Measurements from ENCODE around the gene CYFIP2. TPM values are rescaled to one million over a fixed set of nuclear protein-coding genes. Genes with fewer than 3 reads are reported as not detected.

The CYFIP2 gene
- total and polyA plus RNA-seq, 10 of the 15 experiments (the other 5 are each of a cell fraction or from before 2014, with no cell fraction given): 43.4 to 173 (median 96.0) TPM

- TF ChIP-seq NKRF (conservative IDR thresholded peaks at IDR 0.05): no peak
- no peak for TF ChIP-seq SMAD1 (IDR thresholded peaks at IDR 0.05; ENCODE audit: low read depth, partially characterized antibody)
- TF ChIP-seq BCL11A (IDR thresholded peaks at IDR 0.05; ENCODE audit: low read depth, low read length): 0 out of 2 replicates have a peak, but pooled peaks have one; percentile 4
- 0 out of 3 replicates have a peak, but pooled peaks have one; percentile 11 for TF ChIP-seq POU2F2 (IDR thresholded peaks at IDR 0.05; ENCODE audit: borderline replicate concordance, low read depth, low read length)
- TF ChIP-seq KLF5 (IDR thresholded peaks at IDR 0.05; ENCODE audit: partially characterized antibody): no peak
- TF ChIP-seq CHD4 (IDR thresholded peaks at IDR 0.05): no peak
- no peak for TF ChIP-seq RB1 (IDR thresholded peaks at IDR 0.05; ENCODE audit: borderline replicate concordance)
- TF ChIP-seq ZNF24 (IDR thresholded peaks at IDR 0.05): no peak
- no peak for TF ChIP-seq KDM1A (IDR thresholded peaks at IDR 0.05; ENCODE audit: borderline replicate concordance)
- TF ChIP-seq PML (IDR thresholded peaks at IDR 0.05; ENCODE audit: low read length): no peak
- TF ChIP-seq MAX (IDR thresholded peaks at IDR 0.05; ENCODE audit: low read depth, low read length): 0 out of 2 replicates have a peak, but pooled peaks have one; percentile 33
- TF ChIP-seq SMAD5 (IDR thresholded peaks at IDR 0.05; ENCODE audit: low read depth): no peak
- TF ChIP-seq USF2 (IDR thresholded peaks at IDR 0.05; ENCODE audit: borderline replicate concordance, low read depth, low read length): no peak; the same call in 1 of the 2 replicates
- no peak for TF ChIP-seq EZH2 (IDR thresholded peaks at IDR 0.05; ENCODE audit: borderline replicate concordance, control insufficient read depth, low read depth, low read length)
- TF ChIP-seq RUNX3 (IDR thresholded peaks at IDR 0.05; ENCODE audit: low read length): peak; percentile 90
- TF ChIP-seq POLR2AphosphoS5 (IDR thresholded peaks at IDR 0.05; ENCODE audit: low read length): no peak
- no peak for TF ChIP-seq ZNF622 (IDR thresholded peaks at IDR 0.05)
- no peak for TF ChIP-seq MYC (IDR thresholded peaks at IDR 0.05; ENCODE audit: insufficient read depth, insufficient read length, insufficient replicate concordance, low read length, severe bottlenecking)
- no peak for TF ChIP-seq SIX5 (IDR thresholded peaks at IDR 0.05; ENCODE audit: low read depth, low read length, severe bottlenecking)
- no peak for TF ChIP-seq PAX5 (IDR thresholded peaks at IDR 0.05; ENCODE audit: borderline replicate concordance, low read depth, low read length)
- no peak for TF ChIP-seq IRF3 (IDR thresholded peaks at IDR 0.05)
- no peak for TF ChIP-seq SP1 (IDR thresholded peaks at IDR 0.05; ENCODE audit: low read depth, low read length)
- TF ChIP-seq SUZ12 (IDR thresholded peaks at IDR 0.05; ENCODE audit: unreplicated experiment): no peak
- no peak for TF ChIP-seq TAF1 (IDR thresholded peaks at IDR 0.05; ENCODE audit: borderline replicate concordance, low read depth, low read length)
- no peak for TF ChIP-seq BACH1 (IDR thresholded peaks at IDR 0.05; ENCODE audit: borderline replicate concordance)
- TF ChIP-seq ESRRA (IDR thresholded peaks at IDR 0.05; ENCODE audit: low read length): no peak
- no peak for TF ChIP-seq STAT1 (conservative IDR thresholded peaks at IDR 0.05)
- no peak for TF ChIP-seq TCF7 (IDR thresholded peaks at IDR 0.05; ENCODE audit: borderline replicate concordance)
Measured at GRCh38 chr5:157252711-157253465, 13.0 kb upstream of the CYFIP2 start (continued).
